ENCODE results near the gene BCL2. TPM values are rescaled to one million over a fixed set of nuclear protein-coding genes. Genes with fewer than 3 reads are reported as not detected.

The BCL2 gene
- total RNA-seq, 1 experiment from 2014 or later, result 2.6 TPM

DNA sequence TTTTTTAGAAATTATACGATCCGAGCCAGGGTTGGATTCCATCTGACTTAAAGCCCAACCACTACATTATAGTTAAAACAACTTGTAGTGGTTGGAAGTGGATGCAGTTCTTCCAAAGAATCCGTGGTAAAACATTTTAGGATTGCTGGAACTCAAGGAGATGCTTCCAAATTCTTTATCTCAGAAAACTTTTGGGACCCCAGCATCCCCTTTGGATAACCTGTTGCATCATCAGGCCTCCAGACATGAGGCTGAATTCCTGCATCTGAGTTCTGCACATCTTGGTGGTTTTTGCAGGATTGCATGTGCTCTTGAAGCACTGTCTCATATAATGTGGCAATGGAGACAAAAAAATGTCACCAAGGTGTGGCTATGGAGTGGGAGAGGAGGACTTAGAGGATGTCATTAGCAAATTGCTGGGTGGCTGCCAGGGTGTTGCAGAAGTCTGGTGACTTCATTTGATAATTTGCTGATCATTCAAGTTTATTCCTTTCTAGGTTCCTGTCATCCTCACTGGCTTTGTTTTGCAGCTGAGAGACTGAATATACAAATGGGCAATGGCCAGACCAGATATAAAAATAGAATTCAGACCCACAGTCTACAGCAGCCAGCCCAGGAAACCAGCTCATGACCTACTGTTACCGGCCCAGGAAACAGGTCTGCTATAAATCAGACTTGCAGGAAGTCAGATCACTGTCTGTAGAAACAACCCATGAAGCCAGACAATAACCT, 207.7 kb downstream of the BCL2 start (continued):
- TF ChIP-seq, protein P1, sequence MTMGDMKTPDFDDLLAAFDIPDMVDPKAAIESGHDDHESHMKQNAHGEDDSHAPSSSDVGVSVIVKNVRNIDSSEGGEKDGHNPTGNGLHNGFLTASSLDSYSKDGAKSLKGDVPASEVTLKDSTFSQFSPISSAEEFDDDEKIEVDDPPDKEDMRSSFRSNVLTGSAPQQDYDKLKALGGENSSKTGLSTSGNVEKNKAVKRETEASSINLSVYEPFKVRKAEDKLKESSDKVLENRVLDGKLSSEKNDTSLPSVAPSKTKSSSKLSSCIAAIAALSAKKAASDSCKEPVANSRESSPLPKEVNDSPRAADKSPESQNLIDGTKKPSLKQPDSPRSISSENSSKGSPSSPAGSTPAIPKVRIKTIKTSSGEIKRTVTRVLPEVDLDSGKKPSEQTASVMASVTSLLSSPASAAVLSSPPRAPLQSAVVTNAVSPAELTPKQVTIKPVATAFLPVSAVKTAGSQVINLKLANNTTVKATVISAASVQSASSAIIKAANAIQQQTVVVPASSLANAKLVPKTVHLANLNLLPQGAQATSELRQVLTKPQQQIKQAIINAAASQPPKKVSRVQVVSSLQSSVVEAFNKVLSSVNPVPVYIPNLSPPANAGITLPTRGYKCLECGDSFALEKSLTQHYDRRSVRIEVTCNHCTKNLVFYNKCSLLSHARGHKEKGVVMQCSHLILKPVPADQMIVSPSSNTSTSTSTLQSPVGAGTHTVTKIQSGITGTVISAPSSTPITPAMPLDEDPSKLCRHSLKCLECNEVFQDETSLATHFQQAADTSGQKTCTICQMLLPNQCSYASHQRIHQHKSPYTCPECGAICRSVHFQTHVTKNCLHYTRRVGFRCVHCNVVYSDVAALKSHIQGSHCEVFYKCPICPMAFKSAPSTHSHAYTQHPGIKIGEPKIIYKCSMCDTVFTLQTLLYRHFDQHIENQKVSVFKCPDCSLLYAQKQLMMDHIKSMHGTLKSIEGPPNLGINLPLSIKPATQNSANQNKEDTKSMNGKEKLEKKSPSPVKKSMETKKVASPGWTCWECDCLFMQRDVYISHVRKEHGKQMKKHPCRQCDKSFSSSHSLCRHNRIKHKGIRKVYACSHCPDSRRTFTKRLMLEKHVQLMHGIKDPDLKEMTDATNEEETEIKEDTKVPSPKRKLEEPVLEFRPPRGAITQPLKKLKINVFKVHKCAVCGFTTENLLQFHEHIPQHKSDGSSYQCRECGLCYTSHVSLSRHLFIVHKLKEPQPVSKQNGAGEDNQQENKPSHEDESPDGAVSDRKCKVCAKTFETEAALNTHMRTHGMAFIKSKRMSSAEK (CRISPR knock-in tag; IDR thresholded peaks at IDR 0.05; ENCODE audit: borderline replicate concordance), result no peak
- TF ChIP-seq, protein P2, sequence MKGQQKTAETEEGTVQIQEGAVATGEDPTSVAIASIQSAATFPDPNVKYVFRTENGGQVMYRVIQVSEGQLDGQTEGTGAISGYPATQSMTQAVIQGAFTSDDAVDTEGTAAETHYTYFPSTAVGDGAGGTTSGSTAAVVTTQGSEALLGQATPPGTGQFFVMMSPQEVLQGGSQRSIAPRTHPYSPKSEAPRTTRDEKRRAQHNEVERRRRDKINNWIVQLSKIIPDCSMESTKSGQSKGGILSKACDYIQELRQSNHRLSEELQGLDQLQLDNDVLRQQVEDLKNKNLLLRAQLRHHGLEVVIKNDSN (CRISPR knock-in tag; IDR thresholded peaks at IDR 0.05), result no peak
- no peak for TF ChIP-seq JAZF1 (CRISPR knock-in tag; IDR thresholded peaks at IDR 0.05)
- no peak for TF ChIP-seq ZNF138 (CRISPR knock-in tag; conservative IDR thresholded peaks at IDR 0.05)
- TF ChIP-seq IRF2 (CRISPR knock-in tag; IDR thresholded peaks at IDR 0.05; ENCODE audit: borderline replicate concordance, low read depth), result no peak
- no peak for TF ChIP-seq ELF4 (CRISPR knock-in tag; IDR thresholded peaks at IDR 0.05; ENCODE audit: low read depth)
- no peak for TF ChIP-seq TEAD4 (CRISPR knock-in tag; IDR thresholded peaks at IDR 0.05)
- TF ChIP-seq, protein P3, sequence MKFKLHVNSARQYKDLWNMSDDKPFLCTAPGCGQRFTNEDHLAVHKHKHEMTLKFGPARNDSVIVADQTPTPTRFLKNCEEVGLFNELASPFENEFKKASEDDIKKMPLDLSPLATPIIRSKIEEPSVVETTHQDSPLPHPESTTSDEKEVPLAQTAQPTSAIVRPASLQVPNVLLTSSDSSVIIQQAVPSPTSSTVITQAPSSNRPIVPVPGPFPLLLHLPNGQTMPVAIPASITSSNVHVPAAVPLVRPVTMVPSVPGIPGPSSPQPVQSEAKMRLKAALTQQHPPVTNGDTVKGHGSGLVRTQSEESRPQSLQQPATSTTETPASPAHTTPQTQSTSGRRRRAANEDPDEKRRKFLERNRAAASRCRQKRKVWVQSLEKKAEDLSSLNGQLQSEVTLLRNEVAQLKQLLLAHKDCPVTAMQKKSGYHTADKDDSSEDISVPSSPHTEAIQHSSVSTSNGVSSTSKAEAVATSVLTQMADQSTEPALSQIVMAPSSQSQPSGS (CRISPR knock-in tag; IDR thresholded peaks at IDR 0.05; ENCODE audit: borderline replicate concordance, low read depth), result no peak
- TF ChIP-seq, protein P4, sequence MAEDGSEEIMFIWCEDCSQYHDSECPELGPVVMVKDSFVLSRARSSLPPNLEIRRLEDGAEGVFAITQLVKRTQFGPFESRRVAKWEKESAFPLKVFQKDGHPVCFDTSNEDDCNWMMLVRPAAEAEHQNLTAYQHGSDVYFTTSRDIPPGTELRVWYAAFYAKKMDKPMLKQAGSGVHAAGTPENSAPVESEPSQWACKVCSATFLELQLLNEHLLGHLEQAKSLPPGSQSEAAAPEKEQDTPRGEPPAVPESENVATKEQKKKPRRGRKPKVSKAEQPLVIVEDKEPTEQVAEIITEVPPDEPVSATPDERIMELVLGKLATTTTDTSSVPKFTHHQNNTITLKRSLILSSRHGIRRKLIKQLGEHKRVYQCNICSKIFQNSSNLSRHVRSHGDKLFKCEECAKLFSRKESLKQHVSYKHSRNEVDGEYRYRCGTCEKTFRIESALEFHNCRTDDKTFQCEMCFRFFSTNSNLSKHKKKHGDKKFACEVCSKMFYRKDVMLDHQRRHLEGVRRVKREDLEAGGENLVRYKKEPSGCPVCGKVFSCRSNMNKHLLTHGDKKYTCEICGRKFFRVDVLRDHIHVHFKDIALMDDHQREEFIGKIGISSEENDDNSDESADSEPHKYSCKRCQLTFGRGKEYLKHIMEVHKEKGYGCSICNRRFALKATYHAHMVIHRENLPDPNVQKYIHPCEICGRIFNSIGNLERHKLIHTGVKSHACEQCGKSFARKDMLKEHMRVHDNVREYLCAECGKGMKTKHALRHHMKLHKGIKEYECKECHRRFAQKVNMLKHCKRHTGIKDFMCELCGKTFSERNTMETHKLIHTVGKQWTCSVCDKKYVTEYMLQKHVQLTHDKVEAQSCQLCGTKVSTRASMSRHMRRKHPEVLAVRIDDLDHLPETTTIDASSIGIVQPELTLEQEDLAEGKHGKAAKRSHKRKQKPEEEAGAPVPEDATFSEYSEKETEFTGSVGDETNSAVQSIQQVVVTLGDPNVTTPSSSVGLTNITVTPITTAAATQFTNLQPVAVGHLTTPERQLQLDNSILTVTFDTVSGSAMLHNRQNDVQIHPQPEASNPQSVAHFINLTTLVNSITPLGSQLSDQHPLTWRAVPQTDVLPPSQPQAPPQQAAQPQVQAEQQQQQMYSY (CRISPR knock-in tag; IDR thresholded peaks at IDR 0.05), result no peak
- no peak for TF ChIP-seq NR3C1 (CRISPR knock-in tag; conservative IDR thresholded peaks at IDR 0.05; ENCODE audit: low read depth)
- TF ChIP-seq, protein P5, sequence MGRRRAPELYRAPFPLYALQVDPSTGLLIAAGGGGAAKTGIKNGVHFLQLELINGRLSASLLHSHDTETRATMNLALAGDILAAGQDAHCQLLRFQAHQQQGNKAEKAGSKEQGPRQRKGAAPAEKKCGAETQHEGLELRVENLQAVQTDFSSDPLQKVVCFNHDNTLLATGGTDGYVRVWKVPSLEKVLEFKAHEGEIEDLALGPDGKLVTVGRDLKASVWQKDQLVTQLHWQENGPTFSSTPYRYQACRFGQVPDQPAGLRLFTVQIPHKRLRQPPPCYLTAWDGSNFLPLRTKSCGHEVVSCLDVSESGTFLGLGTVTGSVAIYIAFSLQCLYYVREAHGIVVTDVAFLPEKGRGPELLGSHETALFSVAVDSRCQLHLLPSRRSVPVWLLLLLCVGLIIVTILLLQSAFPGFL (CRISPR knock-in tag; IDR thresholded peaks at IDR 0.05; ENCODE audit: borderline replicate concordance), result no peak

DNA sequence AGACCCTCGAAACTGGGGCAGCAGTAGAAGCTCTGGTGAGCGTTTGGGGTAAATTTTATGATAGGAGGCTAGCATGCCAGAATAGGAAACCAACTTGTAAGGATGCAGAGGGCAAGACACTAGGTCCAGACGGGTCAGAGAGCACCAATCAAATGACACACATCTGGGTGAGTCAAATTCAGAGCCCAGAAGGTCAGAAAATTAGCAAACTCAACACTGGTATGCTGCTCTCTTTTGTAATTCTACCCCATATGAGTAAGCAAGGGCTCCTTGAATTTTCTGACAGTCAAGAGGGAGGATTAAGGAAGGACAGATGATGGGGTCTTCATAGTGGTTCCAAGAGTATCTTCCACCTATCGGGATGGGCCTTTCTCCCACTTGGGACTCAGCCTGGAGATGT, 209.8 kb downstream of the BCL2 start:
- CTCF ChIA-PET, result no interaction called here

More for the DNA sequence above, 209.8 kb downstream of the BCL2 start:
- Mint-ChIP-seq H3K4me1 (peaks cover 2% of the 10 kb centered on the region; the same call in 1 of the 2 replicates), H3K4me3 (no peak overlapping the region), H3K27ac (no peak overlapping the region), H3K9me3 (peaks cover 9% of the 10 kb centered on the region), H3K27me3 (ENCODE audit: low read depth) (no peaks in the 10 kb centered on the region), H3K36me3 (no peaks in the 10 kb centered on the region)
- POLR2A ChIA-PET, result no interaction called here
- DNase-seq (ENCODE audit: low spot score) (no peak), ATAC-seq (no peak)
- TF ChIP-seq, protein P6, sequence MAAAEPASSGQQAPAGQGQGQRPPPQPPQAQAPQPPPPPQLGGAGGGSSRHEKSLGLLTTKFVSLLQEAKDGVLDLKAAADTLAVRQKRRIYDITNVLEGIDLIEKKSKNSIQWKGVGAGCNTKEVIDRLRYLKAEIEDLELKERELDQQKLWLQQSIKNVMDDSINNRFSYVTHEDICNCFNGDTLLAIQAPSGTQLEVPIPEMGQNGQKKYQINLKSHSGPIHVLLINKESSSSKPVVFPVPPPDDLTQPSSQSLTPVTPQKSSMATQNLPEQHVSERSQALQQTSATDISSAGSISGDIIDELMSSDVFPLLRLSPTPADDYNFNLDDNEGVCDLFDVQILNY (CRISPR knock-in tag; IDR thresholded peaks at IDR 0.05), result no peak
- TF ChIP-seq, protein P7, sequence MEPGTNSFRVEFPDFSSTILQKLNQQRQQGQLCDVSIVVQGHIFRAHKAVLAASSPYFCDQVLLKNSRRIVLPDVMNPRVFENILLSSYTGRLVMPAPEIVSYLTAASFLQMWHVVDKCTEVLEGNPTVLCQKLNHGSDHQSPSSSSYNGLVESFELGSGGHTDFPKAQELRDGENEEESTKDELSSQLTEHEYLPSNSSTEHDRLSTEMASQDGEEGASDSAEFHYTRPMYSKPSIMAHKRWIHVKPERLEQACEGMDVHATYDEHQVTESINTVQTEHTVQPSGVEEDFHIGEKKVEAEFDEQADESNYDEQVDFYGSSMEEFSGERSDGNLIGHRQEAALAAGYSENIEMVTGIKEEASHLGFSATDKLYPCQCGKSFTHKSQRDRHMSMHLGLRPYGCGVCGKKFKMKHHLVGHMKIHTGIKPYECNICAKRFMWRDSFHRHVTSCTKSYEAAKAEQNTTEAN (CRISPR knock-in tag; IDR thresholded peaks at IDR 0.05), result no peak
- TF ChIP-seq ESRRA (CRISPR knock-in tag; IDR thresholded peaks at IDR 0.05; ENCODE audit: borderline replicate concordance) (no peak), ZNF416 (CRISPR knock-in tag; IDR thresholded peaks at IDR 0.05) (no peak), ZBTB21 (CRISPR knock-in tag; IDR thresholded peaks at IDR 0.05; ENCODE audit: borderline replicate concordance) (no peak), TEAD1 (CRISPR knock-in tag; IDR thresholded peaks at IDR 0.05) (no peak), ETV6 (CRISPR knock-in tag; IDR thresholded peaks at IDR 0.05) (no peak)
